ENCODE data around the gene SPINK13. TPM values are rescaled to one million over a fixed set of nuclear protein-coding genes. Genes with fewer than 3 reads are reported as not detected.
"Not testable (repeated sequence)": the region's sequence is repeated elsewhere in the genome, so short reads cannot be mapped to it uniquely, and the experiment has no call there.

The SPINK13 gene
- total RNA-seq, 1 experiment from 2014 or later = not detected

DNA sequence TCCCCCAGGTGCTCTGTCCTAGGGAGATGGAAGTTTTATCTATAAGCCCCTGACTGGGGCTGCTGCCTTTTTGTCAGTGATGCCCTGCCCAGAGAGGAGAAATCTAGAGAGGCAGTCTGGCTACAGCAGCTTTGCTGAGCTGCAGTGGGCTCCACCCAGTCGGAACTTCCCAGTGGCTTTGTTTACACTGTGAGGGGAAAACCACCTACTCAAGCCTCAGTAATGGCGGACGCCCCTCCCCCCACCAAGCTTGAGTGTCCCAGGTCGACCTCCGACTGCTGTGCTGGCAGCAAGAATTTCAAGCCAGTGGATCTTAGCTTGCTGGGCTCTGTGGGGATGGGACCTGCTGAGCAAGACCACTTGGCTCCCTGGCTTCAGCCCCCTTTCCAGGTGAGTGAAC, 12.3 kb downstream of the SPINK13 start:
- H3K27ac ChIP-seq; H3K36me3 ChIP-seq; H3K9me3 ChIP-seq (replicated peaks); H3K4me1 ChIP-seq (replicated peaks); H3K27me3 ChIP-seq (replicated peaks); H3K4me3 ChIP-seq; DNase-seq (ENCODE audit: low read depth in 1 of 2, low spot score in 2 of 2): not testable (repeated sequence)

GRCh38 chr5:148281336-148281735, 12.7 kb downstream of the SPINK13 start:
- not testable (repeated sequence) for H3K9me3 ChIP-seq (replicated peaks); DNase-seq (ENCODE audit: low read depth in 1 of 2, low spot score in 2 of 2); H3K4me1 ChIP-seq (replicated peaks); H3K36me3 ChIP-seq; H3K27ac ChIP-seq; H3K4me3 ChIP-seq; H3K27me3 ChIP-seq (replicated peaks)

GRCh38 chr5:148290271-148291195, 21.9 kb downstream of the SPINK13 start:
- Histone ChIP-seq H3K4me1 (replicated peaks) (no peaks in the 10 kb centered on the region), H3K27me3 (replicated peaks) (0 out of 2 replicates have a peak, but pooled peaks cover 6% of the 10 kb centered on the region), H3K36me3 (no peaks in the 10 kb centered on the region), H3K9me3 (replicated peaks) (no peaks in the 10 kb centered on the region), H3K27ac (no peak overlapping the region), H3K4me3 (no peak overlapping the region)
- DNase-seq (ENCODE audit: low read depth in 1 of 2, low spot score in 2 of 2) = no peak

DNA sequence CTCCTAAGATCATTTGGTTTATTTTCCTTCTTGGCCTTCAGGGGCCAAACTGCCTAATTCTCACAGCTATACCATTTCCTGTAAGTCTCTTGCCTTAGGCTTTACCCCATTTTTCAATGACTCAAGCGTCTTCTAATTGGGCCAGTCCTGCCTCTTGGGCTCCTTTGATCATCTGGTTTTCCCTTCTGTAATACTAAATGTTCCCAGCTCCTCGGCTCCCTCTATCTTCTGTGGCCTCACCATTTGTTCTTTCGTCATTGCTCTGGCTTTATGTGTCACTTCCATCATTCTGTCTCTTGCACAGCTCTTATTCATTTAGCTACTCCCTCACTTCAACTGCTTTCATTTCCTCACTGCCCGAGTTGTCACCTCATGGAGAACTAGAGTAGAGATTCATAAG, 29.1 kb downstream of the SPINK13 start:
- Histone ChIP-seq H3K36me3 (no peaks in the 10 kb centered on the region), H3K4me3 (no peak overlapping the region), H3K27me3 (replicated peaks) (peaks cover 3% of the 10 kb centered on the region; the same call in 1 of the 2 replicates), H3K9me3 (replicated peaks) (no peaks in the 10 kb centered on the region), H3K27ac (no peak overlapping the region), H3K4me1 (replicated peaks) (no peaks in the 10 kb centered on the region)
- DNase-seq (ENCODE audit: low read depth in 1 of 2, low spot score in 2 of 2) = no peak

DNA sequence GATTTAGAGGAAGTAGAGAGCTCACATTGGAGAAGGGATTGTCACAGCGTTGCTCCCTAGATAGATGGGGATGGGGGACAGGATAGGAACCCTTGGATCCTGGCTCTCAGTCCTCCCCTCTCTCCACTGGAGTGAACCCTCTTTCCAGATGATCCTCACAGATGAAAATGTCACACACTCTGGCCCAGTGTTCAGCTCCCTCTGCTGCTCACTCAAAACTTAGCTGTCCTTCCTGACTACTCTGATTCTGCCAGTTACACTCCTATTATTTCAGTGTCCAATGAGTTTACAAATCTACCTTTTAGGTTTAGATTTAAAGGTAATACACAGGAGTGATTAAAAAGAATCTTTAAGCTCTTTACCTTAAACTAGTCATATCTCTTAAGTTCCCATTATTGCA, 37.9 kb downstream of the SPINK13 start:
- Histone ChIP-seq H3K4me1 (replicated peaks) (no peaks in the 10 kb centered on the region), H3K27me3 (replicated peaks) (no peaks in the 10 kb centered on the region; the same call in 1 of the 2 replicates), H3K36me3 (no peaks in the 10 kb centered on the region), H3K27ac (no peak overlapping the region), H3K4me3 (no peak overlapping the region), H3K9me3 (replicated peaks) (0 out of 2 replicates have a peak, but pooled peaks cover 3% of the 10 kb centered on the region)
- DNase-seq (ENCODE audit: low read depth in 1 of 2, low spot score in 2 of 2) = no peak

GRCh38 chr5:148309019-148309418, 40.4 kb downstream of the SPINK13 start:
- DNase-seq (ENCODE audit: low read depth in 1 of 2, low spot score in 2 of 2) = no peak
- no peaks in the 10 kb centered on the region for H3K36me3 ChIP-seq
- no peak overlapping the region for H3K4me3 ChIP-seq
- 0 out of 2 replicates have a peak, but pooled peaks cover 3% of the 10 kb centered on the region for H3K9me3 ChIP-seq (replicated peaks)
- H3K27me3 ChIP-seq (replicated peaks) = no peaks in the 10 kb centered on the region
- H3K27ac ChIP-seq = no peak overlapping the region
- H3K4me1 ChIP-seq (replicated peaks) = no peaks in the 10 kb centered on the region

DNA sequence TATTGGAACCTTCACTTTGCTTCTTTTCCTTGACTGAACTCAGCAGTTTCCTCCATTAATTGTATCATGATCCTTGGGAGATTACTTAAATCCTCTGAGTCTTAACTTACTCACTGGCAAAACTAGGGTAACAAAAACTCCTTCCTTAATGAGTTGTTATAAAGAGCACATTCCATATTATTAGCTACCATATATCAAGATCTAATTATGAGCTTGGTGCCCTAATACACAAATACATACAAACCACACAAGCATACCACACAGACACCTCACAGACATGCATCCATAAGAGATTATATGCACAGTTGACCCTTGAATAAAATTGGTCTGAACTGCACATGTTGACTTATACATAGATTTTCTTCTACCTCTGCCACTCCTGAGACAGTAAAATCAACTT, 41.2 kb downstream of the SPINK13 start:
- Histone ChIP-seq H3K27ac (no peak overlapping the region), H3K27me3 (replicated peaks) (no peaks in the 10 kb centered on the region), H3K36me3 (no peaks in the 10 kb centered on the region), H3K4me3 (no peak overlapping the region), H3K9me3 (replicated peaks) (0 out of 2 replicates have a peak, but pooled peaks cover 3% of the 10 kb centered on the region), H3K4me1 (replicated peaks) (no peaks in the 10 kb centered on the region)
- DNase-seq (ENCODE audit: low read depth in 1 of 2, low spot score in 2 of 2) = no peak

DNA sequence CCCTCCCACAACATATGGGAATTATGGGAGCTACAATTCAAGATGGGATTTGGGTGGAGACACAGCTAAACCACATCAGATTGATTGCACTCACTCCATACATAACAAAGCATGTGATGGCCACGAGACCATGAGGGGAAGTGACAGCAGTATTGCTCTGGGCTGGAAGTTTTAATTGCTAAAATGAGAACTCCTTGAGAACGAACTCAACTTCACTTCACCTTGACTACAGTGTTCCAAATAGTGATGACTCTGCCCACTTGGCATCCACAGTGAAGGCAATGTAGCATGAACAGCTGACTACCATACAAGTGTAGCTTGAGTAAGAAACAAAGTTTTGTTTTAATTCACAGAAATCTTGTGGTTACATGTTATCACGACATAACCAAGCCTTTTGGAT, 42.9 kb downstream of the SPINK13 start:
- no peak overlapping the region for H3K27ac ChIP-seq
- DNase-seq (ENCODE audit: low read depth in 1 of 2, low spot score in 2 of 2) = no peak
- H3K4me3 ChIP-seq = no peak overlapping the region
- H3K27me3 ChIP-seq (replicated peaks) = no peaks in the 10 kb centered on the region
- H3K4me1 ChIP-seq (replicated peaks) = no peaks in the 10 kb centered on the region
- no peaks in the 10 kb centered on the region for H3K36me3 ChIP-seq
- 0 out of 2 replicates have a peak, but pooled peaks cover 3% of the 10 kb centered on the region for H3K9me3 ChIP-seq (replicated peaks)

DNA sequence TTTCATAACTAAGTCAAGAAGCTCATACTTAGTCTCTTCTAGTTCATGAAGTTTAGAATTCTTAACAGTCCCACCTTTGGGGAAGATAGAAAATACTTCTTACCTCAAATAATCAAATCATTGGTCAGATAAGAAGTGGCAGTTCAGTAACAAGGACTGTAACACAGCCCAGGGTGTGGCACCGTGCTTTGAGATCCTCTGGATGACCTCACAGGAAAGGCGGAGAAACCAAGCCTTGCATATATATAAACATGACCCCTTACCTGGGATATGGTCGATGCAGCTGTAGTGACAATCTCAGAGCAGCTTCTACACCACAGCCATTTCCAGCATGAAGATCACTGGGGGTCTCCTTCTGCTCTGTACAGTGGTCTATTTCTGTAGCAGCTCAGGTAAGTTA, 43.6 kb downstream of the SPINK13 start, which contains the start of gene SPINK7:
SPINK7 (plus strand) TSS at position 271 of the 400 bp plus-strand sequence; CDS start at position 332, 61 bp downstream.
- H3K9me3 ChIP-seq (replicated peaks) = 0 out of 2 replicates have a peak, but pooled peaks cover 3% of the 10 kb centered on the region
- H3K27me3 ChIP-seq (replicated peaks) = no peaks in the 10 kb centered on the region
- H3K4me3 ChIP-seq = no peak within 1 kb of the TSS
- no peak within 1 kb of the TSS for H3K27ac ChIP-seq
- no peak for DNase-seq (ENCODE audit: low read depth in 1 of 2, low spot score in 2 of 2)
- no peaks in the 10 kb centered on the region for H3K36me3 ChIP-seq
- H3K4me1 ChIP-seq (replicated peaks) = no peaks in the 10 kb centered on the region

DNA sequence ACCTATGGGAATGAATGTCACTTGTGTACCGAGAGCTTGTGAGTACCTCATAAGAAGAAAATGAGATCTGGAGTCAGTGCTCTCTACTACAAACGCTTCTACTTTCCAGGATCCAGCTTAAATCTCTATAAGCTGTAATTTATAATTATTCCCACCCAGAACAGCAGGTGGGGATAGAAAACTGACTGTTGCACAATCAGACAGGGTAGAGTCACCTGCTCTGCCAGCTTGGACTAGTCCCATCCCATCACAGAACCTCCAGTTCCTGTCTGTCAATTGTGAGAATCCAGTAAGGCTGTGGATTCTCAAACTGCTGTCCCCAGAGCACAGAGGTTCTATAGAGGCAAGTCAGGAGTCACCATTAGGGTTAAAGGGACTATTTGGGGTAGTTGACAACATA, 45.6 kb downstream of the SPINK13 start:
- Histone ChIP-seq H3K27me3 (replicated peaks) (no peaks in the 10 kb centered on the region), H3K9me3 (replicated peaks) (no peaks in the 10 kb centered on the region), H3K4me3 (no peak overlapping the region), H3K36me3 (no peaks in the 10 kb centered on the region), H3K4me1 (replicated peaks) (no peaks in the 10 kb centered on the region), H3K27ac (no peak overlapping the region)
- no peak for DNase-seq (ENCODE audit: low read depth in 1 of 2, low spot score in 2 of 2)

GRCh38 chr5:148314731-148315130, 46.1 kb downstream of the SPINK13 start:
- Histone ChIP-seq H3K4me3 (no peak overlapping the region), H3K36me3 (no peaks in the 10 kb centered on the region), H3K4me1 (replicated peaks) (no peaks in the 10 kb centered on the region), H3K27me3 (replicated peaks) (no peaks in the 10 kb centered on the region), H3K9me3 (replicated peaks) (no peaks in the 10 kb centered on the region), H3K27ac (no peak overlapping the region)
- DNase-seq (ENCODE audit: low read depth in 1 of 2, low spot score in 2 of 2) = no peak

DNA sequence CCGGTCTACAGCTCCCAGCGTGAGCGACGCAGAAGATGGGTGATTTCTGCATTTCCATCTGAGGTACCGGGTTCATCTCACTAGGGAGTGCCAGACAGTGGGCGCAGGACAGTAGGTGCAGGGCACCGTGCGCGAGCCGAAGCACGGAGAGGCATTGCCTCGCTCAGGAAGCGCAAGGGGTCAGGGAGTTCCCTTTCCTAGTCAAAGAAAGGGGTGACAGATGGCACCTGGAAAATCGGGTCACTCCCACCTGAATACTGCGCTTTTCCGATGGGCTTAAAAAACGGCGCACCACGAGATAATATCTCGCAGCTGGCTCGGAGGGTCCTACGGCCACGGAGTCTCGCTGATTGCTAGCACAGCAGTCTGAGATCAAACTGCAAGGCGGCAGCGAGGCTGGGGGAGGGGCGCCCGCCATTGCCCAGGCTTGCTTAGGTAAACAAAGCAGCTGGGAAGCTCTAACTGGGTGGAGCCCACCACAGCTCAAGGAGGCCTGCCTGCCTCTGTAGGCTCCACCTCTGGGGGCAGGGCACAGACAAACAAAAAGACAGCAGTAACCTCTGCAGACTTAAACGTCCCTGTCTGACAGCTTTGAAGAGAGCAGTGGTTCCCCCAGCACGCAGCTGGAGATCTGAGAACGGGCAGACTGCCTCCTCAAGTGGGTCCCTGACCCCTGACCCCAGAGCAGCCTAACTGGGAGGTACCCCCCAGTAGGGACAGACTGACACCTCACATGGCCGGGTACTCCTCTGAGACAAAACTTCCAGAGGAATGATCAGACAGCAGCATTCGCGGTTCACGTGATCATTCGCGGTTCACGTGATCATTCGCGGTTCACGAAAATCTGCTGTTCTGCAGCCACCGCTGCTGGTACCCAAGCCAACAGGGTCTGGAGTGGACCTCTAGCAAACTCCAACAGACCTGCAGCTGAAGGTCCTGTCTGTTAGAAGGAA, 51.7 kb downstream of the SPINK13 start:
- not testable (repeated sequence) for H3K27me3 ChIP-seq (replicated peaks); H3K4me3 ChIP-seq; DNase-seq (ENCODE audit: low read depth in 1 of 2, low spot score in 2 of 2); H3K36me3 ChIP-seq; H3K9me3 ChIP-seq (replicated peaks); H3K4me1 ChIP-seq (replicated peaks); H3K27ac ChIP-seq

DNA sequence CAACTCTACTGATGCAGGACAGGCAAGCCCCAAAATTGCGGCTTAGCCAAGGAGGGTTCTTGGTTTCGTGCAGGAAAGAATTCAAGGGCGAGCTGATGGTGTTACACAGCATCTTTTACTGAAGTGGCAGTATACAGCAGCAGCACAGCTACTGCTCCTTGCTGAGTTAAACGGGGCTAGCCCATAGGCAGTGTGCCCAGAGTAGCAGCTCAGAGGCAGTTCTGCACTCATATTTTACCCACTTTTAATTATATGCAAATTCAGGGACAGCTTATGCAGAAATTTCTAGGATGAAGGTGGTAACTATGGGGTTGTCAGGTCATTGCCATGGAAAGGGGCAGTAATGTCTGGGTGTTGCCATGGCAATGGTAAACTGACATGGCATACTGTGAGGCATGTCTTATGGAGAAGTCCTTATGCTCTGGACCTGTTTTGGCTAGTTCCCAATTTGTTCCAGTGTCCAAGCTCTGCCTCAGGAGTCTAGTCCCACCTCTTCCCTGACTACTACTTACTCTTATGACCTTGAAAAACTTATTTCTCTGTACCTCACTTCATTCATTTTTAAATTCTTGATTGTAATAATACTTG, 64.8 kb downstream of the SPINK13 start:
- no peak for DNase-seq (ENCODE audit: low read depth in 1 of 2, low spot score in 2 of 2)
- Histone ChIP-seq H3K27me3 (replicated peaks) (no peaks in the 10 kb centered on the region), H3K36me3 (no peaks in the 10 kb centered on the region), H3K27ac (no peak overlapping the region), H3K9me3 (replicated peaks) (no peaks in the 10 kb centered on the region), H3K4me3 (no peak overlapping the region), H3K4me1 (replicated peaks) (no peaks in the 10 kb centered on the region)

Data from SJSA1 (cell line).